ENCODE results near the gene ABHD6. TPM values are rescaled to one million over a fixed set of nuclear protein-coding genes. Genes with fewer than 3 reads are reported as not detected.

ABHD6 gene
- total RNA-seq, 1 experiment from 2014 or later: 2.2 TPM

- Histone ChIP-seq H2BK20ac (ENCODE audit: low read depth, low read length, poor library complexity, severe bottlenecking) (no peak overlapping the region), H3K18ac (ENCODE audit: insufficient read length, low read depth, low read length) (no peak overlapping the region), H3K4me2 (ENCODE audit: insufficient read depth, insufficient read length, low read length) (no peak overlapping the region), H3K23me2 (ENCODE audit: insufficient read length, low read depth, low read length, poor library complexity, severe bottlenecking) (no peaks in the 10 kb centered on the region), H2BK12ac (ENCODE audit: insufficient read length, low read depth, low read length) (no peak overlapping the region), H4K5ac (ENCODE audit: insufficient read length, low read depth, low read length) (no peak overlapping the region), H2BK5ac (ENCODE audit: insufficient read length, low read length) (no peak overlapping the region), H2AK5ac (ENCODE audit: insufficient read length, low read length) (no peak overlapping the region), H2BK15ac (ENCODE audit: low read depth, low read length) (no peak overlapping the region), H3K79me1 (ENCODE audit: insufficient read depth, low read depth, low read length, poor library complexity, severe bottlenecking) (no peaks in the 10 kb centered on the region), H3K27me3 (ENCODE audit: insufficient read depth, low read length) (no peaks in the 10 kb centered on the region), H2AFZ (ENCODE audit: low read length) (no peak overlapping the region), H3K4ac (ENCODE audit: low read depth, low read length) (no peak overlapping the region), H2BK120ac (ENCODE audit: low read depth, low read length, poor library complexity, severe bottlenecking) (no peak overlapping the region), H3K23ac (ENCODE audit: insufficient read length, low read depth, low read length) (no peak overlapping the region), H3K27ac (ENCODE audit: insufficient read length, low read depth, low read length) (no peak overlapping the region), H3T11ph (ENCODE audit: low read length) (no peak overlapping the region), H3K4me1 (ENCODE audit: insufficient read depth, low read length) (no peaks in the 10 kb centered on the region), H3K14ac (ENCODE audit: insufficient read depth, low read length) (no peak overlapping the region), H3K9me3 (ENCODE audit: control insufficient read depth, low read depth, low read length) (no peaks in the 10 kb centered on the region), H3K9ac (ENCODE audit: extremely low read depth, insufficient read length, low read length) (no peak overlapping the region), H3K56ac (ENCODE audit: insufficient read length, low read depth, low read length) (no peak overlapping the region), H4K91ac (ENCODE audit: insufficient read length, low read depth, low read length) (no peak overlapping the region), H4K20me1 (ENCODE audit: control insufficient read depth, insufficient read depth, insufficient read length) (no peaks in the 10 kb centered on the region), H4K8ac (replicated peaks; ENCODE audit: insufficient read length, low read depth, low read length) (no peak overlapping the region), H3K79me2 (ENCODE audit: insufficient read depth, low read length) (no peaks in the 10 kb centered on the region)
- WGBS (ENCODE audit: extremely low coverage, insufficient read length, low lambda C conversion rate): no CpG with 5 or more reads among the region's 7 CpGs
- H3K36me3 Mint-ChIP-seq (ENCODE audit: insufficient read depth in 1 of 3, low read depth in 3 of 3): no peaks in the 10 kb centered on the region
- no peaks in the 10 kb centered on the region for H3K9me3 Mint-ChIP-seq
- peak; percentile 45; the same call in 1 of the 3 replicates for TF ChIP-seq CTCF (conservative IDR thresholded peaks at IDR 0.05)
- H3K4me3 Mint-ChIP-seq: no peak overlapping the region
- no peak for DNase-seq
- peak overlapping the region in 2 of 3 experiments; percentile 21 to 46; a peak in 4 of 7 replicates for H3K27ac Mint-ChIP-seq
- peaks cover 15 to 17% of the 10 kb centered on the region in 2 experiments for H3K4me1 Mint-ChIP-seq
- H3K27me3 Mint-ChIP-seq (ENCODE audit: low read depth): peaks cover 3% of the 10 kb centered on the region; the same call in 1 of the 2 replicates
Measured at GRCh38 chr3:58249358-58250092, 11.9 kb downstream of the ABHD6 start.

Data from H9 (cell line).